ENCODE results near the gene C3. TPM values are rescaled to one million over a fixed set of nuclear protein-coding genes. Genes with fewer than 3 reads are reported as not detected.
"Not testable (repeated sequence)": the region's sequence is repeated elsewhere in the genome, so short reads cannot be mapped to it uniquely, and the experiment has no call there.

Gene C3
- total RNA-seq, 1 experiment from 2014 or later: 13.4 TPM

- not testable (repeated sequence) for H3K27me3 ChIP-seq (ENCODE audit: control insufficient read depth, insufficient read depth, low read length); H3K36me3 ChIP-seq (replicated peaks; ENCODE audit: control insufficient read depth, insufficient read depth, low read length); H3K4me3 ChIP-seq (ENCODE audit: insufficient read depth, low read depth, low read length); DNase-seq
Measured at GRCh38 chr19:6640333-6640732, 80.1 kb downstream of the C3 start.

- DNase-seq: no peak
- no peaks in the 10 kb centered on the region for H3K27me3 ChIP-seq (ENCODE audit: control insufficient read depth, insufficient read depth, low read length)
- H3K36me3 ChIP-seq (replicated peaks; ENCODE audit: control insufficient read depth, insufficient read depth, low read length): no peaks in the 10 kb centered on the region
- H3K4me3 ChIP-seq (ENCODE audit: insufficient read depth, low read depth, low read length): no peak overlapping the region
Measured at GRCh38 chr19:6639439-6639838, 81.0 kb downstream of the C3 start.

GRCh38 chr19:6633456-6633813 is 87.0 kb downstream of the C3 start:
- DNase-seq; H3K27me3 ChIP-seq (ENCODE audit: control insufficient read depth, insufficient read depth, low read length); H3K36me3 ChIP-seq (replicated peaks; ENCODE audit: control insufficient read depth, insufficient read depth, low read length); H3K4me3 ChIP-seq (ENCODE audit: insufficient read depth, low read depth, low read length): not testable (repeated sequence)

DNA sequence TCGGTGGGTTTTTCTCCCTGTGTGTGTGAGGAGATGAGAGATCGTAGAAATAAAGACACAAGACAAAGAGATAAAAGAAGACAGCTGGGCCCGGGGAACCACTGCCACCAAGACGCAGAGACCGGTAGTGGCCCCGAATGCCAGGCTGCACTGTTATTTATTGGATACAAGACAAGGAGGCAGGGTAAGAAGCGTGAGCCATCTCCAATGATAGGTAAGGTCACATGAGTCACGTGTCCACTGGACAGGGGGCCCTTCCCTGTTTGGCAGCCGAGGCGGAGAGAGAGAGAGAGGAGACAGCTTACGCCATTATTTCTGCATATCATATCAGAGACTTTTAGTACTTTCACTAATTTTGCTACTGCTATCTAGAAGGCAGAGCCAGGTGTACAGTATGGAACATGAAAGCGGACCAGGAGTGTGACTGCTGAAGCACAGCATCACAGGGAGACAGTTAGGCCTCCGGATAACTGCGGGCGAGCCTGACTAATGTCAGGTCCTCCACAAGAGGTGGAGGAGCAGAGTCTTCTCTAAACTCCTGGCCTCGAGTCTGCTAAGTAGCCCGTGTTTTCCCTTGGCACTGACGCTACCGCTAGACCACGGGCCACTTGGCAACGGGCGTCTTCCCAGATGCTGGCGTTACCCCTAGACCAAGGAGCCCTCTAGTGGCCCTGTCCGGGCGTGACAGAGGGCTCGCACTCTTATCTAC is 87.5 kb downstream of the C3 start:
- H3K27me3 ChIP-seq (ENCODE audit: control insufficient read depth, insufficient read depth, low read length); H3K36me3 ChIP-seq (replicated peaks; ENCODE audit: control insufficient read depth, insufficient read depth, low read length); H3K4me3 ChIP-seq (ENCODE audit: insufficient read depth, low read depth, low read length); DNase-seq: not testable (repeated sequence)

DNA sequence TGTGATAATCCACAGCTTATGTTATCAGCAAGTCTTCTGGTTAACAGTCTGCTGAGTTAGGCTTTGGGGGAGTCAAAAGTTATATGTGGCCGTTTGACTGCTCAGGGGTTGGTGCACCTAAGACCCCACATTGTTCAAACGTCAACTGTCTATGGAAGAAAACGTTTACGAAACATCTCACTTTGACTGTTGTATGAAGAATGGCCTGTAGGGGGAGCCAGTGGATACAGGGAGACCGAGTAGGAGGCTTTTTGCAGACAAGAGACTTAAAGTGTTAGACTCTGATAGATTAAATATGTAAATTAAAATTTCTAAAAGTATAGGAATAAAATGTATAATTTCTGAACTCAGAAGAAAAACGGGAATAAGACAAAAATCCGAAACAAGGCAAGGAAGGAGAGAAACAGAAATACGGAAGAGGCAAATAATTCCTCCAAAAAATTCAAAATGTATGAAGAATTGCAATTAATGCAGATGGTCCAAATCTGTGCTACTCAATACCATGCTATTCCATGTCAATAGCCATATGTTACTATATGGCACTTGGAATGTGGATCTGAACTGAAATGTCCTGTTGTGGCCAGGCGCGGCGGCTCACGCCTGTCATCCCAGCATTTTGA is 88.3 kb downstream of the C3 start:
- Histone ChIP-seq H3K27me3 (ENCODE audit: control insufficient read depth, insufficient read depth, low read length) (0 out of 2 replicates have a peak, but pooled peaks cover 3% of the 10 kb centered on the region), H3K4me3 (ENCODE audit: insufficient read depth, low read depth, low read length) (no peak overlapping the region), H3K36me3 (replicated peaks; ENCODE audit: control insufficient read depth, insufficient read depth, low read length) (no peaks in the 10 kb centered on the region)
- peak; percentile 80 for DNase-seq

Other genes with a start within 250 kb of the C3 start
- gene DENND1C, start 238.9 kb downstream of the C3 start, total RNA-seq (2014; rRNA removed; shearing (Covaris generic)): 0.59 and 1.1 TPM in 2 replicates
- 1.4 and 2.9 TPM in 2 replicates for gene TUBB4A, start 218.3 kb downstream of the C3 start, total RNA-seq (2014; rRNA removed; shearing (Covaris generic))
- 1.3 and 2.6 TPM in 2 replicates for gene TNFSF9, start 189.6 kb downstream of the C3 start, total RNA-seq (2014; rRNA removed; shearing (Covaris generic))
- gene CD70, start 129.5 kb downstream of the C3 start, total RNA-seq (2014; rRNA removed; shearing (Covaris generic)): 3.6 TPM in 1 of 2 replicates, not detected in the other
- 0.14 TPM in 1 of 2 replicates, not detected in the other for gene TNFSF14, start 50.5 kb downstream of the C3 start, total RNA-seq (2014; rRNA removed; shearing (Covaris generic))
- 60.7 and 61.7 TPM in 2 replicates for gene GPR108, start 16.9 kb upstream of the C3 start, total RNA-seq (2014; rRNA removed; shearing (Covaris generic))
- 84.5 and 92.2 TPM in 2 replicates for gene TRIP10, start 19.0 kb upstream of the C3 start, total RNA-seq (2014; rRNA removed; shearing (Covaris generic))
- 11.7 and 12.8 TPM in 2 replicates for gene SH2D3A, start 46.8 kb upstream of the C3 start, total RNA-seq (2014; rRNA removed; shearing (Covaris generic))
- 9.5 and 13.3 TPM in 2 replicates for gene VAV1, start 52.1 kb upstream of the C3 start, total RNA-seq (2014; rRNA removed; shearing (Covaris generic))
- gene ADGRE1, start 166.9 kb upstream of the C3 start, total RNA-seq (2014; rRNA removed; shearing (Covaris generic)): not detected in 2 replicates